CD4-positive, alpha-beta T cell treated with Interferon alpha-2 for 1 hour (primary cell): ENCODE data around the gene HYOU1.
A peak's percentile ranks its signal among the peaks of the same experiment; 100 is the strongest.
"Not testable (repeated sequence)": the region's sequence is repeated elsewhere in the genome, so short reads cannot be mapped to it uniquely, and the experiment has no call there.

ENCODE experiments used
- DNase-seq, 2 donors: peaks; one replicate each; pipeline ENCODE4 v3.0.0-alpha.2; 2020 to 2022

HYOU1 gene

GRCh38 chr11:119084663-119085436 lies 27.8 kb upstream of the HYOU1 start, which contains the start of gene HMBS:
TSS of gene HMBS (plus strand) at chr11:119084881. CDS start at chr11:119085034, 153 bp downstream.
- peak; percentile 91 to 94 for DNase-seq

GRCh38 chr11:119081682-119082260 lies 24.8 kb upstream of the HYOU1 start:
- DNase-seq: no peak

GRCh38 chr11:119078675-119079420 lies 21.8 kb upstream of the HYOU1 start:
- DNase-seq: no peak

- DNase-seq: no peak
Measured at GRCh38 chr11:119077839-119078238, 20.8 kb upstream of the HYOU1 start.

GRCh38 chr11:119067371-119068222 lies 10.6 kb upstream of the HYOU1 start, which contains the start of gene VPS11:
TSS of gene VPS11 (plus strand) at chr11:119067818. CDS start at chr11:119067824, 6 bp downstream.
- peak; percentile 97 for DNase-seq

GRCh38 chr11:119065369-119065768 lies 8.4 kb upstream of the HYOU1 start:
- peak; percentile 54 to 69 for DNase-seq

GRCh38 chr11:119062779-119063178 lies 5.8 kb upstream of the HYOU1 start:
- DNase-seq: no peak

- DNase-seq: no peak
Measured at GRCh38 chr11:119061256-119061655, 4.3 kb upstream of the HYOU1 start.

- not testable (repeated sequence) for DNase-seq
Measured at GRCh38 chr11:119059128-119059527, 2.1 kb upstream of the HYOU1 start.

- DNase-seq: peak; percentile 36 to 67
Measured at GRCh38 chr11:119056421-119056999, 495 bp downstream of the HYOU1 start.

- peak in 1 of 2 donors; percentile 22 for DNase-seq
Measured at GRCh38 chr11:119055901-119056300, 1.1 kb downstream of the HYOU1 start.

- no peak for DNase-seq
Measured at GRCh38 chr11:119054418-119054817, 2.6 kb downstream of the HYOU1 start.

- no peak for DNase-seq
Measured at GRCh38 chr11:119052163-119052814, 4.7 kb downstream of the HYOU1 start.

- peak in 1 of 2 donors; percentile 39 for DNase-seq
Measured at GRCh38 chr11:119051440-119052162, 5.4 kb downstream of the HYOU1 start.

- no peak for DNase-seq
Measured at GRCh38 chr11:119049081-119049480, 7.9 kb downstream of the HYOU1 start.

GRCh38 chr11:119048644-119049043 lies 8.4 kb downstream of the HYOU1 start:
- no peak for DNase-seq

GRCh38 chr11:119047205-119047604 lies 9.8 kb downstream of the HYOU1 start:
- DNase-seq: no peak

- DNase-seq: no peak
Measured at GRCh38 chr11:119046489-119046888, 10.5 kb downstream of the HYOU1 start.

GRCh38 chr11:119044708-119045107 lies 12.3 kb downstream of the HYOU1 start:
- DNase-seq: no peak

- no peak for DNase-seq
Measured at GRCh38 chr11:119042927-119043326, 14.1 kb downstream of the HYOU1 start.
